ENCODE results near the gene THAP8. TPM values are rescaled to one million over a fixed set of nuclear protein-coding genes. Genes with fewer than 3 reads are reported as not detected.

THAP8 gene, protein sequence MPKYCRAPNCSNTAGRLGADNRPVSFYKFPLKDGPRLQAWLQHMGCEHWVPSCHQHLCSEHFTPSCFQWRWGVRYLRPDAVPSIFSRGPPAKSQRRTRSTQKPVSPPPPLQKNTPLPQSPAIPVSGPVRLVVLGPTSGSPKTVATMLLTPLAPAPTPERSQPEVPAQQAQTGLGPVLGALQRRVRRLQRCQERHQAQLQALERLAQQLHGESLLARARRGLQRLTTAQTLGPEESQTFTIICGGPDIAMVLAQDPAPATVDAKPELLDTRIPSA
- total RNA-seq (2021; fragmentation: NEBNext Ultra II Directional; extraction: Animal tissue kit (Norgen Biotek cat#: 25700)): 1 to 10 TPM; 5.2 to 6.4 (median 5.5) TPM
- long read RNA-seq, transcript THAP8-201 (4 exons, 1,825 nt): major isoform, 12 of 14 reads
- long read RNA-seq, partial matches to known transcripts: 0 of 14 reads
- long read RNA-seq, other reads (novel, unspliced or antisense): 1 of 14 reads

DNA sequence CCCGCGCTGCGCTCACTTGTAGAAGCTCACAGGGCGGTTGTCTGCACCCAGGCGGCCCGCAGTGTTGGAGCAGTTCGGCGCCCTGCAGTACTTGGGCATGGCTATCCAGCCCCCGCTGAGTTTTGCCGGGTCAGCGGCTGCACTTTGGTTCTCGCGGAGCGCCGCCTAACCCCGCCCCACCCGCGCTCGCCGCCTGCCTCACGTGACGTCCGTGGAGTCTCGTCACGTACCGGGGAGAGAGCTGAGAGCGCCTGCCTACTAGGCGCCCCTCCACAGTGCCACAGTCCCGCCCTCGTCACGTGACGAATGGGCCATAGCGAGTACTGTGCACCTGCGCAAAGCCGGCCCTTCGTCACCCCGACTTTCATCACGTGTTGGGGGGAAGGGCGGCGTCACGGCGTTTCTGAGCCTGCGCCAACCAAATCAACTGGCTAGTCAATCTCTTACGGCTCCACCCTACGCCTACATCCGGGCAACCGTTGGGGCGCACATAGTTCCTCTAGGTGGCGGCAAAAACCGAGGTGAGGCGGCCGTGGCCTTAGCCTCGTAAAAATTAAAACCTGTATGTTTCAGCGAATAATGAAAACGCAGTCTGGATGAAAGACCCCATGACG is at the start of gene THAP8:
Gene THAP8, minus strand, starts transcription at position 167 of the 614 bp plus-strand sequence. Its CDS starts 68 bp downstream, at position 99.
- H3K4me3 Mint-ChIP-seq: peak within 1 kb of the TSS; percentile 100
- DNase-seq: peak; percentile 99
- peaks cover 20% of the 10 kb centered on the region for H3K4me1 Mint-ChIP-seq (ENCODE audit: low read depth)
- H3K36me3 Mint-ChIP-seq (ENCODE audit: low read depth): no peaks in the 10 kb centered on the region; the same call in 1 of the 2 replicates
- no peaks in the 10 kb centered on the region for H3K9me3 Mint-ChIP-seq
- peak; percentile 76 for TF ChIP-seq CTCF (IDR thresholded peaks at IDR 0.05)
- H3K27me3 Mint-ChIP-seq (ENCODE audit: insufficient read depth): no peaks in the 10 kb centered on the region; the same call in 1 of the 2 replicates
- peak within 1 kb of the TSS; percentile 98 for H3K27ac Mint-ChIP-seq

GRCh38 chr19:36103040-36103626 is 49.0 kb upstream of the THAP8 start:
- Mint-ChIP-seq H3K36me3 (ENCODE audit: low read depth) (peaks cover 9% of the 10 kb centered on the region; the same call in 1 of the 2 replicates), H3K4me3 (no peak overlapping the region), H3K27me3 (ENCODE audit: insufficient read depth) (no peaks in the 10 kb centered on the region), H3K9me3 (no peaks in the 10 kb centered on the region), H3K27ac (no peak overlapping the region), H3K4me1 (ENCODE audit: low read depth) (peaks cover 5% of the 10 kb centered on the region; the same call in 1 of the 2 replicates)
- no peak for DNase-seq
- TF ChIP-seq CTCF (IDR thresholded peaks at IDR 0.05): no peak

- no peak for TF ChIP-seq CTCF (IDR thresholded peaks at IDR 0.05)
- Mint-ChIP-seq H3K9me3 (no peaks in the 10 kb centered on the region), H3K27ac (no peak overlapping the region), H3K36me3 (ENCODE audit: low read depth) (peaks cover 12% of the 10 kb centered on the region; the same call in 1 of the 2 replicates), H3K4me3 (no peak overlapping the region), H3K27me3 (ENCODE audit: insufficient read depth) (no peaks in the 10 kb centered on the region), H3K4me1 (ENCODE audit: low read depth) (peaks cover 5% of the 10 kb centered on the region; the same call in 1 of the 2 replicates)
- no peak for DNase-seq
Observed at GRCh38 chr19:36101550-36102327, 47.7 kb upstream of the THAP8 start.

- no peak for DNase-seq
- TF ChIP-seq CTCF (IDR thresholded peaks at IDR 0.05): no peak
- peaks cover 5% of the 10 kb centered on the region; the same call in 1 of the 2 replicates for H3K4me1 Mint-ChIP-seq (ENCODE audit: low read depth)
- H3K4me3 Mint-ChIP-seq: no peak overlapping the region
- H3K36me3 Mint-ChIP-seq (ENCODE audit: low read depth): peaks cover 8% of the 10 kb centered on the region; the same call in 1 of the 2 replicates
- no peak overlapping the region for H3K27ac Mint-ChIP-seq
- no peaks in the 10 kb centered on the region for H3K9me3 Mint-ChIP-seq
- no peaks in the 10 kb centered on the region for H3K27me3 Mint-ChIP-seq (ENCODE audit: insufficient read depth)
Observed at GRCh38 chr19:36100476-36100875, 46.4 kb upstream of the THAP8 start.

Data from HFFc6 (cell line).